Kidney glomerular epithelial cell (primary cell): ENCODE results near the gene DNAJC11.
"Not testable (repeated sequence)": the region's sequence is repeated elsewhere in the genome, so short reads cannot be mapped to it uniquely, and the experiment has no call there.

Experiments
- DNase-seq: peaks from one replicate; lab custom pipeline; 2025; lab: John Stamatoyannopoulos, UW

Gene DNAJC11

DNA sequence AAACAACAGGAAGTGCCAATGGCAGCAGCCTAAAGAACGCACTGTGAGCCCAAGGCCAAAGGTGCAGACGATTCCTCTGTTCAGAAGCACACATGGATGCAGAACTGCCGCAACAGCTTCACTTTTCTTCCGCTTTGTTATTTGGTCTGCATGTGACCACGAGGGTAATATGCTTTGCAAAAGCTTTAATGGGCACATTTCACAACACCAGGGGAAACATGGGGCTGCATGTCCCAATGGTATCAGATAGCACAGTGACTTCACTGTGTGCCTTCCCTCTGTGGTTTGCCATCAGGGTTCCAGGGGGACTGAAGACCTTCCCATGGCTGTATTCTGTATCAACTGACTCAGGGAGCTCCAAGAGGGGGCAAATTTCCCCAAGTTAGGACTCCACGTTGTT lies 48.6 kb downstream of the DNAJC11 start:
- no peak for DNase-seq

DNA sequence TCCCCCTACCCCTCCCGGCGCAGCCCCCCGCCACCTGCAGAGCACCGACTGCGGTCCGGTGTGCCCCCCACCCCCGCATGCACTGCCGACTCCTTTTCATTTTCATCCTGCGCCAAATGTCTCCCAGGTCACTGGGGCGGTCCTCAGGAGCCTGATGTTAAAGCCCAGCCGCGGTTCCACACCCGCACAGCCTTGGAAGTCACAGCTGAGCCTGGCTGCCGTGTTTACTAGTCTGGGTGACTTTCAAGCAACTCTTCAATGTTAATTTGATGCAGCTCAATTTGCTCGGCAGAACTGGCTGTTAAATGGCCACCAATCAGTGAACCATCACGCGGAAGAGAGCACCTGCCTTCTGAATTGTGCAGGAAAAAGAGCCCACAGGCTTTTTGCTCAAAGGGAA lies 49.7 kb downstream of the DNAJC11 start:
- DNase-seq: no peak

DNA sequence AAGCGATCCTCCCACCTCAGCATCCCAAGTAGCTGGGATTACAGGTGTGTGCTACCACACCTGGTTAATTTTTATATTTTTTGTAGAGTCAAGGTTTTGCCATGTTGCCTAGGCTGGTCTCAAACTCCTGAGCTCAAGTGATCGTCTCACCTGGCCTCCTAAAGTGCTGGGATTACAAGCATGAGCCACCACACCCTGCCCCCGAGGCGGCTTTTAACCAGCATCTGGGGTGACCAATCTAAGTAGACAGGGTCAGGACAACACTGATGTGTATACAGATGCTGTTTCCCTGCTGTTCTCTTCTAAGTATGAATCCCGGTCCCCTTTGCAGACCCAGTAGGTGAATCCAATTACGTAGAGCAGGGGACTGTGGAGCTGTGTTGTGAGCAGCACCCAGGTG lies 53.1 kb downstream of the DNAJC11 start:
- no peak for DNase-seq

DNA sequence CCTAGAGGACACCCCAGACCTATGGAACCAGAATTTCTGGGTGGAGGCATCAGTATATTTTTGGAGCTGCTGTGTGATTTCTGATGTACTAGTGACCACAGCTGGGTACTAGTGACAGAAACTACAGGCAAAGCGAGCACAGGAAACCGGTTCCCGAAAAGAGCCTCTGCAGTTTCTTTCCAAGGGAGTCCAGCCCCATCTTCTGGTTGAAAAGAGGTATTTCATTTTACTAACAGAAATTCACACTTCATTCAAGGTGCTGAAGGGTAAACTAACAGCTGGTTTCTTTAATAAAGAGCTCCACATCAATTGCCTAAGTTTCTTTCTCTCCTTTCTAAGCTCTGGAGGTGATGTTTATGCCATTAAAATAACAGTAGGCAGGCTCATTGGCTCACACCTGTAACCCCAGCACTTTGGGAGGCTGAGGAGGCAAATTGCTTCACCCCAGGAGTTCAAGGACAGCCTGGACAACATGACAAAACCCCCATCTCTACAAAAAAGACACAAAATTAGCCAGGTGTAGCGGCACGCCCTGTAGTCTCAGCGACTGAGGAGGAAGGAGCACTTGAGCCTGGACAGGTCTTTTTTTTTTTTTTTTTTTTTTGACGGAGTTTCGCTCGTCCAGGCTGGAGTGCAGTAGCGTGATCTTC lies 55.0 kb downstream of the DNAJC11 start:
- peak; percentile 50 for DNase-seq

DNA sequence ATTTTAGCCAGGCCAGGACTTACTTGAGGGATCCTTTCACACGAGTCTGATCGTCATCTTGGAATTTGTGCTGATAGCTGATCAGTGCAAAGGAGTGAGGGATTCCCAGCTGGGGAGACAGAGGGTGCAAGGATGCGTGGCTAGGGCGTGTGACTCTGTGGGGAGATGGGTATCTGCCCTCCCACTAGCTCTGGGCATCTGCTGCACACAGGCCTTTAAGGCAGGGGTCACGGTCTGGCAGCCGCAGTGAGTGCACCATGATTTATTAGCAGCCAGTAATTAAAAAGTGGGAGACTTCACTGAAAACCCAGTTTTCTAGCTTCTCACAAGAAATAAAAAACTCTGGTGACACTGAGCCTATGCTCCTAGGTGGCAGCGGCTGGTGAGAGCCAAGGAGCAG lies 56.6 kb downstream of the DNAJC11 start:
- DNase-seq: peak; percentile 76

DNA sequence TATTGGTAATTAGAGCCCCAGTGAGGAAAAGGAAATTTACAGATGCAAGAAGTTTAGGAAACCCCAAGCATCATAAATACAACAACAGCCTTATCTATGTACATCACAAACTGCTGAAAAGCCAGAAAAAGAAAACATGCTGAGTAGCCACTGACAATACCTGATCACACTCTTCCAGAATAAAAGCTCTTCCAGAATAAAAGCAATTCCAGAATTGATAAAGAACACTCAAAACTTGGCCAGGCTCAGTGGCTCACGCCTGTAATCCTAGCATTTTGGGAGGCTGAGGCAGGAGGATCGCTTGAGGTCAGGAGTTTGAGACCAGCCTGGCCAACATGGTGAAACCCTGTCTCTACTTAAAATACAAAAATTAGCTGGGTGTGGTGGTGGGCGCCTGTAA lies 60.7 kb downstream of the DNAJC11 start:
- DNase-seq: not testable (repeated sequence)

DNA sequence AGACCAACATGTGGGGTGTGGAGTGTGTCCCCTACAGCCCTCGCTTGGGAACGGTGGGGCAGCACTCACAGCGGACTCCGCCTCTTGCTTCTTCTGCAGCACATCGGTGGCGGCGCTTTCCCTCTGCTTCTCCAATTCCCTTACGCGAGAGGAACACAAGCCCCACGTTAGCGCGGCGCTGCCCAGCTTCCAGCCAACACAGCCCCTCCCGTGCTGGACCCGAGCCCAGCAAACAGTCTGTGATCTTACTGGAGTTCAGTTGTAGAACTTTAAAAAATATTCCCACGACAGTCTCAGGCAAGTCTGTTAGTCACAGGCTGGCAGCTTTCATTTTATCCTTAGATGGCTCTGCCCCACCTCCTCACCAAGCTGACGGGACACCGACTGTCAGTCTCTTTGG lies 63.4 kb downstream of the DNAJC11 start:
- peak; percentile 11 for DNase-seq

DNA sequence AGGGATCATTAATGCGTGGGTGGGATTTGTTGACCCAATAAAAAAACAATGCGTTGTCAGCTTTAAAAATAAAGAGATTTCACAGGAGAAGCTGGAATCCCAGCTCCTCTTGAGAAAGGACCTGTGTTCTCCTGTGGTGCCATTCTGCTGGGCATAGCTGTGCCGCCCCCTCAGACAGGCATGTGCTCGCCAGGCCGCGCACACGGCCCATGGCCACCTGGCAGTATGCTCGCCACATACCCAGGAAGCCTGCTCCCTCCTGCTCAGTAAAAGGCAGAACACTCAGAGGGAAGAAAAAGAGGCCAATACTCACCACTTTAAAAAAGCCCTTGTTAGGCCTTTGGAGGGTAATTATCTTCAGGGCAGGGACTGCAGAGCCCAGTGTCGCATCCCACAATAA lies 63.8 kb downstream of the DNAJC11 start:
- no peak for DNase-seq

DNA sequence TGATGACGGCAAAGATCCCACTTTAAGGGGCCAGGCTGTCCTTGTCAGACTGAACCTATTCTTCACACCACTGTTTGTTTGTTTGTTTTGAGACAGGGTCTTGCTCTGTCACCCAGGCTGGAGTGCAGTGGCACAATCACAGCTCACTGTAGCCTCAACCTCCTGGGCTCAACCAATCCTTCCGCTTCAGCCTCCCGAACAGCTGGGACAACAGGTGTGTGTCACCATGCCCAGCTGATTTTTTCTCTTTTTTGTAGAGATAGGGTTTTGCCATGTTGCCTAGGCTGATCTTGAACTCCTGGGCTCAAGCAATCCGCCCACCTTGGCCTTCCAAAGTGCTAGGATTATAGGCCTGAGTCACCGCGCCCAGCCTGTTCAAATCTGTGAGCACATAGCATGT lies 64.8 kb downstream of the DNAJC11 start:
- DNase-seq: not testable (repeated sequence)

DNA sequence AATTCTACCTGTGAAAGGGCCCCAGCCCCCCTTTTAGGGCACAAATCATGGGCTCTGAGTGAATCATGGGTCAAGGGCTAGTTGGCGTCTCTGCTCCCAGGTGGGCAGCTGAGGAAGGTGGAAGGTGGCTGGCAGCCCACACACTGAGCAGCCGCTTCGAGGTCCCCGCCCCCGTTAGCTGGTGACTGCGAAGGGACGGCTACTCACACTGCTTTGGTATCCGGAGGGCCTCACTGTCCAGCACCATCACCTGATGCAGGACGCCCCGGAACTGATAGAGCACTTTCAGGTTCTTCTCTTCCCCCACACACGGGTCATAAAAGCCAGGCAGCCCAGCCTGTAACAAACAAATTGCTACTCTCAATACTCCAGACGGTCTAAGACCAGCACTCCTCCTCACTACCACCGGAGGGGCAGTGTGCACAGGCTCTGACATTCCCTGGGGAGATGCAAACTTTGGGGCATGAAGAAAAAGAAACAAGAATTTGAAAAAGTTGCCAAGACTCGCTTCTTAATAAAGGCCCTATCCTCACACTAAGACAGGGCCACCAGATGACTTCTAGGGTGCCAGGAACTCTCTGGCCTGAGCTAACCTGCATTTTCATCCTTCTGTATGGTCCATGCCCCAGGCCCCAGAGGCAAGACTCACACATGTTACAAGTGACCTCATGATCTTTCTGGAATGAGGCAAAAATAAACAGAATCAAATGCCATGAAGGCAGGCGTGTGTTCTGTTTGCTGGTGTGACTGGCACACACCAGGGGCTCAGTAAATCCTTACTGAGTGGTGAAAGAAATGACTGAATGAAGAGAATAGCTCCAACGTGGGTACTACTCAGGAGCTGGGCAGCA lies 65.5 kb downstream of the DNAJC11 start:
- DNase-seq: no peak

DNA sequence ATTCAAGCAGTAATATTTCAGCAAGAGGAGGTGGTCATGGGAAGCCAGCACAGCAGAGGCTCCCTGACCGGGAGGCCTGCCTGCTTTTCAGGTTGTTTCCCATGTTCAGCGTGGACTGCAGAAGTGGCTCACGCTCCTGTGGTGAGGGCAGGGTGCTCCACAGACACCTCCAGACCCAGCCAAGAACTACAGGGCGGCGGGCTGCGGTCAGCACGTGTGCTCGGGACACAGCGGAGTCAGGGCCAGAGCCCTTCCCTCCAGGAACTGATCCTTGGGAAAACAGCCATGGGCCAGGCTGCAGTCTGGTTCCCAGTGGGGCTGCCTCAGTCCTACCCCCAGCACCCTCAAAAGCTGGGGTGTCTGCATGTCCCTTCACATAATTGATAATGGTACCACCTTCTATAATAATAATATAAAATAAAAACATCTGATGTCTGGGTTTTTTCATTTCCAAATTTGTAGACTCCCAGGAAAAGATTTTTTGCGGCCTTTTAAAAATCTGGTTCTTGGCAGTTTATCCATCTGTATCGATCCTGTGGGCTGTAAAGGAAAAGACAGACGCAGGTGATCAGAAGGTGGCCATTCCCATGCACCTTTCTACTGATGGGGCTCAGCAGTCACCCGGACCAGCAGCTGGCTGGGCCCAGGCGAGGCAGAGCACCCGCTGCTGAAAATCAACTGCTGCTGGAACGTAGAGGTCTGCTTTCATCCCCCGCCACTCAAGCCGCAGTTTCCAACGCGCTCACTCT lies 66.3 kb downstream of the DNAJC11 start:
- no peak for DNase-seq

DNA sequence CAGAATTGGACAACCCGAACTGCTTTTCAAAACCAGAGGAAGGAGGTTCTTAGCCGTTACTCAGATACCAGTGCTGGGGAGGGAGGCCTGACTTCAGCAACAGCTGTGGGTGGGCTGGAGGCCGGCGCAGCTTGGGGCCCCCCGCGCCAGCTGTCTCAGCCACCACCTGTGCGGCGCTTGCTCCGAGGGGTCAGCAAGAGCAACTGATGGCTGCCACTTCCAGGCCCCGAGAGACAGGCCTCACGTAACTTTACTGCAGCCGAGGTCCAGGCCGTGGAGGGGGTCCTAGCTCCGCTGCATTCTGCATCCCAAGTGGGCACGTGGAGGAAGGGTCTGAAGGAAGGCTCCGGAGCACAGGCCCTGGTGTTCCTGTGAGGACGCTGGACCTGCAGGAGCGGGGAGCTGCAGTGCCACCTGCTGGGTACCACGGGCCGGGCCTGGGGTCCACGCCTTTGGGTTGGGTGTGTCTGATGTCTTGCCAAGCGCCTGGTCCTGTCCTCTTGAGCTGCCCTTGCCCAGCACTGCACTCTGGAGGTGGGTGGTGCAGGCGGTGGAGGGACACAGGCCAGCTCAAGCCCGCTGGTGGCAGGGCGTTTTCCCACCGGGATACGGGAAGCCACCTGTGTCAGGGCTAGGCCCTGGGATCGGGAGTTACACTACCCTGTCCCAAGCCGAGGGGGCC lies 67.1 kb downstream of the DNAJC11 start:
- DNase-seq: no peak

DNA sequence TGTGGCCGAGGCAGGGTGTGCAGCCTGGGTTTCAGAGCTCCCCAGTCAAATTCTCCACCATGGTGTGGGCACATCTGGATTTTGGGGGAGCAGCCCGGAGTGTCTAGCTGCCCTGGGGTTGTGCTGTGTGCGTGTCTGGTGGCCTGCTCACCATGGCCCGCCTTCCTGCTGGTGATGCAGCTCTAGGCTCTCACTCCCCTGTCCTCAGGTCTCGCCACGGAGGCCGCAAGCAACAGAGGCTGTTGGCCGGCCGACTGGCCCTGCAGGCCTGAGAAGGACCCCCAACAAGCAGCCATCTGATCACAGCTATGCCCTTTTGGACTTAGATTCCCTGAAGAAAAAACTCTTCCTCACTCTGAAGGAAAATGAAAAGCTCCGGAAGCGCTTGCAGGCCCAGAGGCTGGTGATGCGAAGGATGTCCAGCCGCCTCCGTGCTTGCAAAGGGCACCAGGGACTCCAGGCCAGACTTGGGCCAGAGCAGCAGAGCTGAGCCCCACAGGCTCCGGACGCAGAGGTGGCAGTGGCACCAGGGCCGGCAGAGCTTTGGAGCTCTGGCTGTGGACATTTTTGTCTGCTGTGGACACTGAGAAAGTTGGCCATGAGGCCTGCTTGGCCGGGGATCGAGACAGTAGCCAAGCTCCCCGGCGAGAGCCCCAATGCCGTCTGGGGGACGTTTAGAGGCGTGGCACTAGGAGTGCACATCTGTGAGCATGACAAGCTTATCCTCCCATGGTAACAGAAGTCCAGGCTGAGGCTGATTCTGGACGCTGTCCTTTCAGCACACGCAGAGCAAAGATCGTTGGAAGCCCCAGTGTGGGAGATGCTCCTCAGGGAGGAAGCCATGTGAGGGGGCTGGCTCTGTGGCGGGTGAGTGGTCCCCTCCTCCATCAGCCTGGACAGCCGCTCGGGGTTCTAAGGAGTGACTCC lies 68.8 kb downstream of the DNAJC11 start:
- no peak for DNase-seq

DNA sequence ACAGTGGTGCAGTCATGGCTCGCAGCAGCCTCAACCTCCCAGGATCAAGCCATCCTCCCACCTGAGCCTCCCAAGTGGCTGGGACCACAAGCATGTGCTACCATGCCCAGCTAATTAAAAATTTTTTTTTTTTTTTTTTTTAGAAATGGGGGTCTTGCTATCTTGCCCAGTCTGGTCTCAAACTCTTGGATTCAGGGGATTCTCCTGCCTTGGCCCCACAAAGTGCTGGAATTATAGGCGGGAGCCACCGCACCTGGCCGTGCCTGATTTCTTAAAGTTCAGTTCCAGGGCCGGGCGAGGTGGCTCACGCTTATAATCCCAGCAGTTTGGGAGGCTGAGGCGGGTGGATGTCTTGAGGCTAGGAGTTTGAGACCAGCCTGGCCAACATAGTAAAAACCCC lies 70.6 kb downstream of the DNAJC11 start:
- no peak for DNase-seq

DNA sequence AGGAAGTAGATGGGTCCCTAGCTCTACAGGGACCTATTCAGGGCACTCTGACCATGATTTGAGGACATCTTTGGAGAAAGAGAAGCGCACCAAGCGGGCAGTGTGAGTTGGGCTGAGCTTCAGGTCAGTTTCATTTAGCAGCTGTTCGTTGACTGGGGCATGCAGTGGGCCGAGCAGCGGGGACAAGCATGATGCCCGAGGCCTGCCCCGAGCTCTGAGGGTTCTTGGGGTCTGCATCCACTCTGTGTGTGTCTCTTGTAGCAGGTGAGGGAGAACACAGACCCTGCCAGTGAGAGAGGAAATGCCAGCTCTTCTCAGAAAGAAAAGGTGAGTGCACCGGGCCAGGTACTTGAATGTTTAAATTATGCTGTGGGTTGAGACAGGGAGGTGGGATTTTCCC lies 71.6 kb downstream of the DNAJC11 start:
- DNase-seq: no peak

DNA sequence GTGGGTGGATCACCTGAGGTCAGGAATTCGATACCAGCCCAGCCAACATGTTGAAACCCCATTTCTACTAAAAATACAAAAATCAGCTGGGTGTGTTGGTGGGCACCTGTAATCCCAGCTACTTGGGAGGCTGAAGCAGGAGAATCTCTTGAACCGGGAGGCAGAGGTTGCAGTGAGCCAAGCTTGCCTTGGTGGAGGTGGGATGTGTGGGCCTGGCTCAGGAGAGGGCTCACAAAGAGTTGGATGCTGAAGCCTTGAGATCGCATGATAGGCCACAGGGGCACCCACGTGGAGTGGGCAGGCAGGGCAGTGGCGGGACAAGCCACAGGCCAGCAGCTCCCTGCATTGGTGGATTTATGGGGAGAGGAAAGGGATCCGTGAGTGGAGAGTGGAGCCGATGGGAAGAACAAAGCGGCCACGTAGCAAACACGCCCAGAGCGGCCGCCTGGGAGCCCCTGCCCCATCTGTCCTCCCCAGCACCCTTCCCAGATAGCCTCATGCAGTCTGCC lies 72.6 kb downstream of the DNAJC11 start:
- DNase-seq: no peak

DNA sequence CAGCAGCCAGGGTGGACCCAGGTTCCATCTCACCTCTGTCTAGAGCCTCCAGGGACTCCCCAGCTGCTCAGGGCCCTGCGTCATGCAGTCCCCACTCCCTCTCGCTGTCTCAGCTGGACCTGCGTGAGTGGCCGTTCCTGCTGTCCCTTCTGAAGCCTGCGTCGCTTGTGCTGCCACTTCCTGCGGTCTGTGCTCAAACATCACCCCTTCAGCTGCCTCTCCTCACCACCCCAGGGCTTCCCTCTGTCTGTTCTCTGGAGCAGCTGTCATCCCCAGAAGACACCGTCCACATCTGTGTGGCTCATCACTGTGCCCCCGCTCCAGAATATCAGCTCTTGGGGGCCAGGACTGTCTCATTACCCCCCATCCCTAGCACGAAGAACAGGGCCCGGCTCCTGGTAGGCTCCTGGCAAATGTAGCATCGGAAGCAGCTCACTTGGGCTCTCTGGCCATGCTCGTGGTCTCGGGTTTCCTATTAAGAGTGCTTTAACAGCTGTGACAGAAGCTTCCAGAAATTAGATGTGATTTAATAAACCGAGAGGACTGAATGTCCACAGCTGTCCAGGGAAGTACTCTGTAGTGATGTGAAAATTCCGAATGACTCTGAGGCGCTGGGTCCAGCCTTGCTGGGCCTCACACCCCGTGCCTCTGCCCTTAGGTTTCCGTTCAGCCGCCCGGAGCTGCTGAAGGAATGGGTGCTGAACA lies 73.6 kb downstream of the DNAJC11 start:
- no peak for DNase-seq

DNA sequence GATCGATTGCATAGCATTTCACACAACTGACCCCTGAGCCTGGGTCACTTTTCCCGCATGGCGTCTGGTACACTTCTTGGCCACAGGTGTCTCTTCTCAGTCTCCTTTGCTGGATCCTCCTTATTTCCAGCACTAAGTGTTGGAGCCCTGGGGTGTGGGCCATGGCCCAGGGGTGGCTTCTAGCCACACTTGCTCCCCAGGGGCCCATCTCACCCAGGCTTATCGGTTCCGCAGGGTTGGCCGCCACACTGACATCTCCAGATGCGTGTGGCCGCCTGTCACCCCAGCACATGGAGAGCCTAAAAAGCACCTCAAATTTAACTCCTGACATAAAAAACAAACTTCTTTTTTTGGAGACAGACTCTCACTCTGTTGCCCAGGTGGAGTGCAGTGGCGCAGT lies 74.6 kb downstream of the DNAJC11 start:
- no peak for DNase-seq

DNA sequence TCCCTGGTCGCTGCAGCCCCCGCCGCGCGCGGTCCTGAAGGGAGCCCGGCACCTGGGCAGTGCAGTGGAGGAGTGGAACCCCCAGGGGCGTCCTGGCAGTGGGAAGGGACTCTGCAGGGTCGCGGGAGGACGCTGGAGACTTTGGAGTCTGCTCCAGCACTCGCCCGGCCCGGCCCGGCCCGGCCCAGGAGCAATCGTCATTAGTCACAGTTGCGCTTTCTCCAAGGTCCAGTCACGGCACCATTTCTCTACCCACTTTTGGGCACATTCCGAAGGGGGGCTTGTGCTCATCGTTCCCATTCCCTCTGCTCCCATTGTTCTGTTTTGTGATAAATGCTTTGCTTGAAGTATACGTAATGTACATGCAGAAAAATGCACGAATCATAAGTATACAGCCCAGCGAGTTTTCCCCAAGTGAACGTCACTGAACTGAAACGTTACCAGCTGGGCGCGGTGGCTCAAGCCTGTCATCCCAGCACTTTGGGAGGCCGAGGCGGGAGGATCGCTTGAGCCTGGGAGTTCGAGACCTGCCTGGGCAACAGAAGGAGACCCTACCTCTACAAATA lies 75.9 kb downstream of the DNAJC11 start:
- DNase-seq: peak; percentile 47
